Measurements from ENCODE around the gene MSANTD2.

- TF ChIP-seq CTCF (IDR thresholded peaks at IDR 0.05; ENCODE audit: low read depth, low read length): peak; percentile 72
- TF ChIP-seq EZH2phosphoT487 (IDR thresholded peaks at IDR 0.05; ENCODE audit: low read depth): no peak
Measured at GRCh38 chr11:124746621-124747243, 53.5 kb downstream of the MSANTD2 start.
